ENCODE data around the gene MDGA2. TPM values are rescaled to one million over a fixed set of nuclear protein-coding genes. Genes with fewer than 3 reads are reported as not detected.

The MDGA2 gene
- total and polyA plus RNA-seq, 8 donors, result 0.14 to 2.9 TPM; not detected in 6

- DNase-seq, result no peak
- no peak overlapping the region for H3K27ac ChIP-seq
- 92 to 97% (median 96%) methylated on average over 13 of the region's 13 CpGs for WGBS, 5 donors
- H3K4me3 ChIP-seq, result no peak overlapping the region
- H3K4me1 ChIP-seq, result no peaks in the 10 kb centered on the region
- H3K9me3 ChIP-seq, result no peaks in the 10 kb centered on the region
- intact Hi-C loops (cut with DNase I; ENCODE audit: low total_unique reads), result no loop called here
- H3K27me3 ChIP-seq, result no peaks in the 10 kb centered on the region
- H3K36me3 ChIP-seq, result no peaks in the 10 kb centered on the region
- TF ChIP-seq POLR2A (IDR thresholded peaks at IDR 0.05), result no peak
- TF ChIP-seq CTCF (IDR thresholded peaks at IDR 0.05), result no peak
- TF ChIP-seq POLR2AphosphoS5 (IDR thresholded peaks at IDR 0.05), result no peak
- no peak for TF ChIP-seq EP300 (IDR thresholded peaks at IDR 0.05)
Observed at GRCh38 chr14:47155395-47155794, 520.0 kb downstream of the MDGA2 start.

- DNase-seq, result no peak
- H3K36me3 ChIP-seq, result no peaks in the 10 kb centered on the region
- no peaks in the 10 kb centered on the region for H3K4me1 ChIP-seq
- H3K9me3 ChIP-seq, result no peaks in the 10 kb centered on the region
- 75 to 87% (median 84%) methylated on average over 10 to 14 of the region's 14 CpGs for WGBS, 5 donors
- intact Hi-C loops (cut with DNase I; ENCODE audit: low total_unique reads), result no loop called here
- H3K27ac ChIP-seq, result no peak overlapping the region
- TF ChIP-seq CTCF (IDR thresholded peaks at IDR 0.05), result no peak
- TF ChIP-seq POLR2AphosphoS5 (IDR thresholded peaks at IDR 0.05), result no peak
- TF ChIP-seq EP300 (IDR thresholded peaks at IDR 0.05), result no peak
- no peak for TF ChIP-seq POLR2A (IDR thresholded peaks at IDR 0.05)
- H3K27me3 ChIP-seq, result no peaks in the 10 kb centered on the region
- H3K4me3 ChIP-seq, result no peak overlapping the region
Observed at GRCh38 chr14:47154276-47154797, 521.1 kb downstream of the MDGA2 start.

- intact Hi-C loops (cut with DNase I; ENCODE audit: low total_unique reads), result no loop called here
- peak in 1 of 2 donors; percentile 7 for DNase-seq
- Histone ChIP-seq H3K27me3 (no peaks in the 10 kb centered on the region), H3K27ac (no peak overlapping the region), H3K4me3 (no peak overlapping the region), H3K4me1 (no peaks in the 10 kb centered on the region), H3K36me3 (no peaks in the 10 kb centered on the region), H3K9me3 (no peaks in the 10 kb centered on the region)
- TF ChIP-seq EP300 (IDR thresholded peaks at IDR 0.05) (no peak), CTCF (IDR thresholded peaks at IDR 0.05) (no peak), POLR2A (IDR thresholded peaks at IDR 0.05) (no peak), POLR2AphosphoS5 (IDR thresholded peaks at IDR 0.05) (no peak)
Observed at GRCh38 chr14:47153746-47154145, 521.7 kb downstream of the MDGA2 start.

- 61 to 72% (median 65%) methylated on average over 3 of the region's 3 CpGs for WGBS, 5 donors
- intact Hi-C loops (cut with DNase I; ENCODE audit: low total_unique reads), result no loop called here
- no peaks in the 10 kb centered on the region for H3K9me3 ChIP-seq
- H3K27ac ChIP-seq, result no peak overlapping the region
- H3K4me3 ChIP-seq, result no peak overlapping the region
- H3K36me3 ChIP-seq, result no peaks in the 10 kb centered on the region
- H3K4me1 ChIP-seq, result no peaks in the 10 kb centered on the region
- DNase-seq, result no peak
- no peak for TF ChIP-seq POLR2A (IDR thresholded peaks at IDR 0.05)
- H3K27me3 ChIP-seq, result no peaks in the 10 kb centered on the region
Observed at GRCh38 chr14:47150267-47150666, 525.1 kb downstream of the MDGA2 start.

- Histone ChIP-seq H3K36me3 (no peaks in the 10 kb centered on the region), H3K4me3 (no peak overlapping the region), H3K27me3 (no peaks in the 10 kb centered on the region), H3K4me1 (no peaks in the 10 kb centered on the region), H3K9me3 (no peaks in the 10 kb centered on the region), H3K27ac (no peak overlapping the region)
- TF ChIP-seq POLR2AphosphoS5 (IDR thresholded peaks at IDR 0.05), result no peak
- TF ChIP-seq EP300 (IDR thresholded peaks at IDR 0.05), result no peak
- no peak for TF ChIP-seq POLR2A (IDR thresholded peaks at IDR 0.05)
- TF ChIP-seq CTCF (IDR thresholded peaks at IDR 0.05), result no peak
- DNase-seq, result no peak
- intact Hi-C loops (cut with DNase I; ENCODE audit: low total_unique reads), result no loop called here
- WGBS, 5 donors, result 92 to 98% (median 95%) methylated on average over 2 of the region's 2 CpGs
Observed at GRCh38 chr14:47149326-47149725, 526.1 kb downstream of the MDGA2 start.

All from stomach (tissue), 9 donors.